GM12892 (cell line): Measurements from ENCODE around the gene INTS6.

Experiments
- DNase-seq: peaks from one replicate; pipeline ENCODE4 v3.0.0; 2011; ENCODE audit not compliant: insufficient read length
- FAIRE-seq: peaks from 2 replicates; lab custom pipeline; 2011; peaks lifted over from hg19 to GRCh38; lab: Jason Lieb, UNC
- POLR2A ChIP-seq: IDR thresholded peaks from 2 replicates; pipeline ENCODE4 v1.6.1; 2011; ENCODE audit warnings: low read depth, low read length, control low read depth
- POLR2AphosphoS5 ChIP-seq: IDR thresholded peaks from 2 replicates; pipeline ENCODE4 v1.6.1; 2011; ENCODE audit warnings: low read depth, low read length, control low read depth
- TAF1 ChIP-seq: IDR thresholded peaks from 2 replicates; pipeline ENCODE4 v1.6.1; 2011; ENCODE audit warnings: low read depth, mild to moderate bottlenecking, control low read depth, low read length, borderline replicate concordance

The INTS6 gene

DNA sequence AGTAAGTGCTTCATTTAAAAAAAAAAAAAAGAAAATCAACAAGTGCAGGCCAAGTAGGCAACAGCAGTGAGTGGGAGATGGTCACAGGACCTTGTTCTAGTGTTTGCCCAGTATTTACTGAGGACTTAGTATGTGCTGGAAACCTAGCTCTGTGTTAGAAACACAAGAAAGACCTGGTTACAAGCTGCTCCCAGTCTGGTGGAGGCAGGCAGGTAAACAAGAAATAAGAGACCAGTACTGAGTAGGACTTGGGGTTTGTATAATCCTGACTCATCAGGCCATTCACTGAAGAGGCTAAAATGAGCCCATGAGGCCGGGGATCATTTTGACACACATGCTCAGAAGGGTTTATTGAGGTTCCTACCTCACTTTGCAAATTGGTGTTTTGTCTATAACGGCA is 134.8 kb downstream of the INTS6 start:
- FAIRE-seq (no peak), DNase-seq (no peak)
- no peak for TF ChIP-seq TAF1
- no peak for TF ChIP-seq POLR2AphosphoS5
- TF ChIP-seq POLR2A = no peak

DNA sequence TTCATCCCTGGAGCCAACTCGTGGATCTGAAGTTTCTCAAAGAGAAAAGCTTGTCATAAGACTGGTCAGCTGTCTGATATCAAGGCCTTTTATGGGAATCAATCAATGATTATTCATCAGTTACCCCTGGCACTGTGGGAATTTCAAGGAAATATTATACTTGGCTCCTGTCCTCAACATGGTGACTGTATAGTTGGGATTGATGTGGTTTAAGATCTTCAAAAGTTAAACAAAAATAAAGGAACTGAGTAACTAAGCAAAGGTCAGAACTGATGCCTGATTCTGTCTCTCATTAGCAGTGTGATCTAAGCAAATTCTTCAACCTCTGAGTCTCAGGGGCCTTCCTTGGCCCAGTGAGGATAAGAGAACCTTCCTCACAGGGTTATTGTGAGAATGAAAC is 135.6 kb downstream of the INTS6 start:
- FAIRE-seq (no peak), DNase-seq (no peak)
- TF ChIP-seq POLR2AphosphoS5 (no peak), POLR2A (no peak), TAF1 (no peak)

DNA sequence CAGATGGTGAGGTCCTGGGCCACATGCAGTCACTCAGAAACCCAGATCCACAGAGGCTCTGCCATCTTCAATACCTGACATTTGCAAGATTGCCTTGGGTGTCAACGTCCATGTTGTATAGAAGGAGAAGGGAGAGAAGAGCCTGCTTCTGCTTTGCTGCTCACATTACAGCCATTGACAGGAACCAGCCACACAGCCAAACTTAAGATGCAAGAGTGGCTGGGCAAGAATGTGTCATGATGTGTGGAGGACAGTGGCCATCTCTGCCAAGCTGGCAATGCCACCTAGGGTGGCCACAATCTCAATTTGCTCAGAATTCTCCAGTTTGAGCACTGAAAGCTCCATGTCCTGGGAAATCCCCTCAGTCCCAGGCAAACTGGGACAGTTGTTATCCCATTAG is 139.2 kb downstream of the INTS6 start:
- FAIRE-seq = no peak
- TF ChIP-seq POLR2AphosphoS5 = no peak
- no peak for TF ChIP-seq TAF1
- no peak for TF ChIP-seq POLR2A
- DNase-seq = no peak

DNA sequence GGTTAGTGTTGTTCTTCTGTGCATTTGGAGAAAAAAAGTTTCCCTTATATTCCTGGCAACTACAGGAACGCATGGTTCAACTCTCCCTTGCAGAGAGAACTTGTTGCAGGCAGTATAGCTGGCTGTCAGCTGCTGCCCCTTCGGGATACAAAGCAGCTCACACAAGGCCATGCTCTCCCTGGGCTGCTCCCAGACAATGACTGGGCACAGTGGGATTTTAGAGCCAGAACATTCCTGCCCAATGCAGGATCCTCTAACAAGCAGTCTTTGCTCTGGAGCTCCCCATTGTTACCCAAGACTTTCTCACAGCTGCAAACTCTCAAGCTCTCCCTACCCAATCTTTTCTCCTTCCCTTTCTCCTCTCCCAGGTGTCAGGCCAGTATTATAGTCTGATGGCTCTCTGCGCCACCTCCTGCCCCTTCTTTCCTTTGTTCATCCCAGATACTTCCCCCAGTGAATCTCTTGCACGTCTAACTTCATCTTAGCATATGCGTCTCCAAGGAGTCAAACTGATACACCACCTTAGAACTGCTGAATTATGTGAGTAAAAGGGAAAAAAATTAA is 140.8 kb downstream of the INTS6 start:
- FAIRE-seq (no peak), DNase-seq (no peak)
- no peak for TF ChIP-seq POLR2A
- no peak for TF ChIP-seq TAF1
